Upper lobe of left lung (tissue), 4 donors: ENCODE results near the gene TRAPPC2.

ENCODE experiments used
- EP300 ChIP-seq, 4 donors: sonication (generic); formaldehyde crosslinking; IDR thresholded peaks; one replicate each; pipeline ENCODE4 v1.5.1; 2017; ENCODE audit warnings: antibody characterized with exemption in 4 of 4, control low read depth in 2 of 4
- POLR2A ChIP-seq, 4 donors: fragments of 450-650 bp; IDR thresholded peaks; one replicate each; pipeline ENCODE4 v1.5.1; 2016 to 2017; ENCODE audit warnings: antibody characterized with exemption in 4 of 4, mild to moderate bottlenecking in 2 of 4
- POLR2AphosphoS5 ChIP-seq, 2 donors: sonication (generic); formaldehyde crosslinking; IDR thresholded peaks; one replicate each; pipeline ENCODE4 v1.5.1; 2017; ENCODE audit warnings: antibody characterized with exemption in 2 of 2
- TF ChIP-seq, protein P1 (sequence below), 6 experiments: fragments of 450-650 bp in 4 of 6; fragments of 200-600 bp in 2 of 6; sonication (generic) in 2 of 6; IDR thresholded peaks; one replicate each; pipeline ENCODE4 v1.5.1; 2016 to 2019; ENCODE audit warnings: antibody characterized with exemption in 6 of 6

DNA sequence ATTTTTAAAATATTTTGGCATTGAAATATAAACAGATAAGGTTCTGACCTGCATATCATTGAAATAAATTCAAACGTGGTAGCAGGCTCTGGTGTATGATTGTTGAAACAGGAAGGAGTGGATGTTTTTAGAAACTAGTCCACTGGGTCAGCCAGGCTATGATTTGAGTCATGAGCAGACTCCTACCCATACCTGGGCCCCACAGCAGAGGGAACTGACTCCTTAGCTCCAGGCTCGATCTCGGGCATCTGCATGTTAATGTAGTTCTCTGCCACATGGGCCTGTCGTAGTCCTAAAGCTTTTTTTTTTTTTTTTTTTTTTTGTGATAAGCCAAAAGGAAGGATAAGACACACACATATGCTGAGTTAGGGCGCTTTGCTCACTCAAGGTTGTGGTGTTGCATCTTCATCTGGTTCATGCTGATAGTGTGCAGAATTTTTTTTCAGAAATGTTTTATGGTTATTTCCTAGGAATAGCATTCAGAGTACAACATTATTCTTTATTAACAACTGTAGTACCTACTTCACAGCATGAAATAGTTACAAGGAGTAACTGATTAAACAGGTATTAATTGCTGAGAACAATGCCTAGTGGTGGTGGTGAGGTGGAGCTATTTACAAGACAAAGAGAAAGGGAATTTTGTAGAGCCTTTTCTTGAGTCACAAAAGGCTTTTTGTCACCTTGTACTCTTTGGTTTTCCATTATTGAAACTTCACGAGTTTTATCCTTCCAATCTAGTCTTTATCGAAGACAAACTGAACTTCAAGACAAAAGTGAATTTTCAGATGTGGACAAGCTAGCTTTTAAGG is 27.4 kb upstream of the TRAPPC2 start:
- TF ChIP-seq, protein P1, sequence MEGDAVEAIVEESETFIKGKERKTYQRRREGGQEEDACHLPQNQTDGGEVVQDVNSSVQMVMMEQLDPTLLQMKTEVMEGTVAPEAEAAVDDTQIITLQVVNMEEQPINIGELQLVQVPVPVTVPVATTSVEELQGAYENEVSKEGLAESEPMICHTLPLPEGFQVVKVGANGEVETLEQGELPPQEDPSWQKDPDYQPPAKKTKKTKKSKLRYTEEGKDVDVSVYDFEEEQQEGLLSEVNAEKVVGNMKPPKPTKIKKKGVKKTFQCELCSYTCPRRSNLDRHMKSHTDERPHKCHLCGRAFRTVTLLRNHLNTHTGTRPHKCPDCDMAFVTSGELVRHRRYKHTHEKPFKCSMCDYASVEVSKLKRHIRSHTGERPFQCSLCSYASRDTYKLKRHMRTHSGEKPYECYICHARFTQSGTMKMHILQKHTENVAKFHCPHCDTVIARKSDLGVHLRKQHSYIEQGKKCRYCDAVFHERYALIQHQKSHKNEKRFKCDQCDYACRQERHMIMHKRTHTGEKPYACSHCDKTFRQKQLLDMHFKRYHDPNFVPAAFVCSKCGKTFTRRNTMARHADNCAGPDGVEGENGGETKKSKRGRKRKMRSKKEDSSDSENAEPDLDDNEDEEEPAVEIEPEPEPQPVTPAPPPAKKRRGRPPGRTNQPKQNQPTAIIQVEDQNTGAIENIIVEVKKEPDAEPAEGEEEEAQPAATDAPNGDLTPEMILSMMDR (IDR thresholded peaks at IDR 0.05), result no peak
- TF ChIP-seq POLR2A (IDR thresholded peaks at IDR 0.05) (no peak), POLR2AphosphoS5 (IDR thresholded peaks at IDR 0.05) (no peak), EP300 (IDR thresholded peaks at IDR 0.05) (no peak)
